OCI-LY7 (cell line): ENCODE measurements around the gene PCBP3.

Experiments used
- CTCF ChIP-seq: fragments of 200-600 bp; sonication (generic); conservative IDR thresholded peaks from 2 replicates; pipeline ENCODE4 v1.5.1; 2014; ENCODE audit warnings: mild to moderate bottlenecking, antibody characterized with exemption, low read length, moderate library complexity, mixed read lengths
- EZH2phosphoT487 ChIP-seq: fragments of 200-600 bp; sonication (generic); IDR thresholded peaks from 2 replicates; pipeline ENCODE4 v1.6.1; 2018; ENCODE audit warnings: low read depth, borderline replicate concordance, mild to moderate bottlenecking, mixed run types, antibody characterized with exemption, low read length, moderate library complexity, mixed read lengths

GRCh38 chr21:45796003-45796402, 152.5 kb downstream of the PCBP3 start:
- TF ChIP-seq CTCF, result no peak
- TF ChIP-seq EZH2phosphoT487, result no peak
